Epithelial cell of esophagus (primary cell): ENCODE data around the gene ZNRF2.
A peak's percentile ranks its signal among the peaks of the same experiment; 100 is the strongest.

Experiments
- DNase-seq: peaks from one replicate; pipeline ENCODE4 v3.0.0; 2010; ENCODE audit warnings: low read depth
- H3K4me3 ChIP-seq: 2 replicates; pipeline ENCODE4 v1.5.1; 2011; ENCODE audit warnings: mild to moderate bottlenecking, low read length, control low read depth
- TF ChIP-seq, protein P1 (sequence below): IDR thresholded peaks from 2 replicates; pipeline ENCODE4 v1.5.1; 2011; ENCODE audit warnings: low read depth, mild to moderate bottlenecking, low read length, control low read depth, inconsistent platforms; ENCODE audit not compliant: insufficient read depth; ENCODE audit errors: missing control alignments

The ZNRF2 gene

DNA sequence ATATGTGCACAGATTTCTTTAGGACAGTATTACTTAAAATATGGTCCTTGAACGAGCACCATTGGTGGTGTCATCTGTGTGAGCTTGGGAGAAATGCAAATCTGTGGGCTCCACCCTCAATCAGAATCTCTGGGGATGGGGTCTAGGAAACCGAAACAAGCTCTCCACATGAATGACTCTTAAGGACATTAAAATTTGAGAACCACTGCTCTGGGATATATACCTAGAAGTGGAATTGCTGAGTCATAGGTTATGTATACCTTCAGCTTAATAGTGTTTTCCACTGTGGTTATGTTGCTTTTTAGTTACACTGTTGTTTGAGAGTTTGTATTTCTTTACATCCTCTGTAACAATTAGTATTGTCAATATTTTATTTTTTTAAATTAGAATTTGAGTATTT, 24.0 kb downstream of the ZNRF2 start:
- DNase-seq: peak; percentile 46
- no peak overlapping the region for H3K4me3 ChIP-seq

DNA sequence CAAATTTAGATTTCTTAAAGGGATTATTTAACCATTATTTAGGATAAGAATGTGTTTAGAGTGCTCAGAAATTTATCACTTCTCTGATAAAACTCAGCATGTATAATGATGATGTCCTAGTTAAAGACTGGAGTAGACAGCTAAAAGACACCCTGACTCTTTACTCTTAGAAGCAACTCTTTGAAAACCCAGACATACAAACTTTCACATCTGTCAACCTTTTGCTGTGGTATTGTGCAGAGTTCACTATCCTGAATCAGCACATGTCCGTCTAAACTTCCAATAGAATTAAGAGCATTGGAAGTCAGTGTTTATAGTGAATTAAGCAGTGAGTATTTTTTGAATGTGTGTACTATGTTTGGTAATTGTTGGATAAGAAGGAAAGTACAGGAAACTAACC, 24.9 kb downstream of the ZNRF2 start:
- TF ChIP-seq, protein P1, sequence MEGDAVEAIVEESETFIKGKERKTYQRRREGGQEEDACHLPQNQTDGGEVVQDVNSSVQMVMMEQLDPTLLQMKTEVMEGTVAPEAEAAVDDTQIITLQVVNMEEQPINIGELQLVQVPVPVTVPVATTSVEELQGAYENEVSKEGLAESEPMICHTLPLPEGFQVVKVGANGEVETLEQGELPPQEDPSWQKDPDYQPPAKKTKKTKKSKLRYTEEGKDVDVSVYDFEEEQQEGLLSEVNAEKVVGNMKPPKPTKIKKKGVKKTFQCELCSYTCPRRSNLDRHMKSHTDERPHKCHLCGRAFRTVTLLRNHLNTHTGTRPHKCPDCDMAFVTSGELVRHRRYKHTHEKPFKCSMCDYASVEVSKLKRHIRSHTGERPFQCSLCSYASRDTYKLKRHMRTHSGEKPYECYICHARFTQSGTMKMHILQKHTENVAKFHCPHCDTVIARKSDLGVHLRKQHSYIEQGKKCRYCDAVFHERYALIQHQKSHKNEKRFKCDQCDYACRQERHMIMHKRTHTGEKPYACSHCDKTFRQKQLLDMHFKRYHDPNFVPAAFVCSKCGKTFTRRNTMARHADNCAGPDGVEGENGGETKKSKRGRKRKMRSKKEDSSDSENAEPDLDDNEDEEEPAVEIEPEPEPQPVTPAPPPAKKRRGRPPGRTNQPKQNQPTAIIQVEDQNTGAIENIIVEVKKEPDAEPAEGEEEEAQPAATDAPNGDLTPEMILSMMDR: no peak
- DNase-seq: no peak
- no peak overlapping the region for H3K4me3 ChIP-seq

More for the DNA sequence above, 24.0 kb downstream of the ZNRF2 start:
- TF ChIP-seq, protein P1: no peak

DNA sequence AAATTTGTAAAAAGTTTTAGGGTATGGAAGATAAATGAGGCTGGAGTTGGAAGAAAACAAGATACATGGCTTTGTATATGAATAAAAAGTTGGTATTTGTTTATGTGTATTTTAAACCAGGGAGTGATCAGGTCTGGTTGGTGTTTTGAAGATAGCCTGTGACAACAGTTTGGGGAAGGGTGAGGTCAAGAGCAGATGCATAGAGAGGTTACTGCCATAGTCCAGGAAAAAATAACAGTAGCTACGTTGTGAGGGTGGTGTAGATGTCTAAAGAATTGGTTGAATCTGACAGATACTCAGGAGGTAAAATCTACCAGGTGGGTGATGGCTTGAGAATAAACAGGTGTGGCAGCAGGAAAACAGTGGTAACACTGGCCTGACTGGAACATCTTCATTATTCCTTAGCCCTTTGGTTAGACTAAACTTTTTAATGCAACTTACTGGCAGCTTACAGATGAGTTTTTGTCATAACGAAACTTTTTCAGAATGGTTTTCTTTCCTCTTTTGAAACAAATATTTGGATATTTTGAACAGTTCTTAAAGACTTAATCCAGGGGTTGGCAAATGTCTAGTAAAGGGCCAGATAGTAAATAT, 25.5 kb downstream of the ZNRF2 start:
- TF ChIP-seq, protein P1: no peak
- H3K4me3 ChIP-seq: no peak overlapping the region
- DNase-seq: peak; percentile 40

DNA sequence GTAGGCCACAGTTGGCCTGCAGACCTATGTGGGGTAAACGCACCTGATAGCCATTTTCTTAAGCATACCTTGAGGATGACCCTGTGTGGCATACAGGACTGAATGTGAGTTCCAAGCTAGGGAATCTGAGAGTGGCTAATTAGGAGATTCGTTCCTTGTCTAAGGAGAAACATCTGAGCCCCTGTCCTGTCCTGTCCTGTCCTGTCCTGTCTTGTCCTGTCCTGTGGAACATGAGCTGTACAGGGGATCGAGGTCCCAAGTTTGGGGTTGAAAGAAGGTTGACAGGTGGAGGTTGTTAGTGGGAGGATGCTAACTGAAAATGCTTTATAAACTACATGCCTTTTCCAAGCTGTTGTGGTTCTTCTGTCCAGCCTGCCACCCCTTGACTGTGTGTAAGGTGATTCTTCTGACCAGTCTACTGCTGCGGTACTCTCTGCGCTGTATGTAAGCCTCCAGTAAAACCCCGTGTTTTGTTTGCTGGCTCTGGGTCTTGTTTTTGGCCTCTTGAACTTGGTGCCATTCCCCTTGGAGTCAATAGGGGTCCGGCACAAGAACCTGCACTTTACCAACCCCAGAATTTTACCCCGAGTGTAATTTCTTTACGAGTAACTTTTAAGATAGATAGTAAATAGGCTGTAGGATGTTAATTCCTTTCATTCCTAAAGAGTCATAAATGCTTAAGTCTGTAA, 26.4 kb downstream of the ZNRF2 start:
- TF ChIP-seq, protein P1: no peak
- no peak overlapping the region for H3K4me3 ChIP-seq
- DNase-seq: peak; percentile 67

DNA sequence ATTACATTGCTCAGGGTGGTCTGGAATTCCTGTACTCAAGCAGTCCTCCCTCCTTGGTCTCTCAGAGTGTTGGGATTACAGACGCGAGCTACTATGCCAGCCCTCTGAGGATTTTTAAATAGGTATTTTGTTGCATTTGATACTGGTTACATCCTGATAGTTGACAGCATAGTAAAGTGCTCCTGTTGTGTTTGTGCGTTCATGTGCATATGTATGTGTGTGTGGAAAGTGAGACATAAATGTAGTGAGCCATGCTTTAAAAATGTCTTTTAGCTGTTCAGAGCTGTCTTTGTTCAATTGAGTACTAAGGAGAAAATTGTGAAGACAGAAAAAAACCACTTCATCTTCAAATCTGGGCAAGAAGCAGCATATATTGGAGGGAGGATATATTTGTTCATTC, 27.8 kb downstream of the ZNRF2 start:
- no peak overlapping the region for H3K4me3 ChIP-seq
- no peak for DNase-seq
- TF ChIP-seq, protein P1: no peak

DNA sequence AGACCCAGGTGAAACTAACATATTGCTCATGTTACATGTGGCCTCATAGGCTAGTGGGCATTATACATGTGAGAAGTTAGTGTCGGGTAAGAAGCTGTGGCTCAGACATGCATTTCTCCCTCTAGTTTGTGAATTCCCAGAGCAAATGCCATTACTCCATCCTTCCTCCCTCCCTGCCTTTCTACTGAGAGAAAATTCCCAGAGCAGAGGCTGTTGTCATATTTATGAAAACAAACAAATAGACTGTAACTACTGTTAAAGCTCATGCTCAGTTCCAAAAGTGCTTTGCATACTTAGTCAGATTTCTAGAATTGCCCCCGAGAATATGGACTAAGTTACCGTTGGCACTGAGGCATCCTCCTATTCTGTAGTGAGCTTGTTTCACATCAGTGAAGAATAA, 29.0 kb downstream of the ZNRF2 start:
- no peak for DNase-seq
- no peak overlapping the region for H3K4me3 ChIP-seq
- TF ChIP-seq, protein P1: no peak

DNA sequence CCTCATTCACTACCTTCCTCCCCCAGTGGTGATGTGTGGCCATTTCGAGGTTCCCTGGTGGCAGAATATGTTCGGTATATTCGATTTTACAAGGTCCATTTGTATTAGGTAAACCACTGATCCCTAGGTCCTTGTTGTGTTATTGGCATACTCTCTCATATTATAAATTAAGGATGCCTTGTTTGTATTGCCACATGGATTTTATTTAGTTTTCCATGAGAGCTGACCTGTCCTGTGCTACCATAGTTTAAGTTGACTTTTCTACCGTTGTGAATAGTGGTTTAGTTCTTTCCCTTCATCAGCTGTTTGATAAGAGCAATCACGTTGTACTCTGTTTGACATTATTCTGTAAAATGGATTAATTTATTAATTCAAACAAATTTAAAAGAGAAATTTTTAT, 29.4 kb downstream of the ZNRF2 start:
- no peak for DNase-seq
- H3K4me3 ChIP-seq: no peak overlapping the region
- TF ChIP-seq, protein P1: no peak
